Measurements from ENCODE around the gene ACTR3C. TPM values are rescaled to one million over a fixed set of nuclear protein-coding genes. Genes with fewer than 3 reads are reported as not detected.

The ACTR3C gene
- total RNA-seq, 1 experiment from 2014 or later = 4.5 TPM

DNA sequence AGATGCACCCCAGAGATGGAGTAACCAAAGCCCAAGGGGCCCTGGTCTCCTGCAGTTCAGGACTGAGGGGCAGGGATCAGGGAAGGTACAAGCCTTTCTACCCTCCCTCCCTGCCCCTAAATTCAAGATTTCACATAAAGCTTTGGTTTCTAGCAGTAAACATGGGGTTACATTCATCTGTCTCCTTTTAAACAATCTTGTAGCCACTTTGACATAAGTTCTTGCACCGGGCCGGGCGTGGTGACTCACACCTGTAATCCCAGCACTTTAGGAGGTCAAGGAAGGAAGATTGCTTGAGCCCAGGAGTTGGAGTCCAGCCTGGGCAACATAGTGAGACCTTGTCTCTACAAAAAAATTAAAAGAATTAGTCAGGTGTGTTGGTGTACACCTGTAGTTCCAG lies 4.0 kb upstream of the ACTR3C start:
- Histone ChIP-seq H3K4me1 (ENCODE audit: insufficient read depth, low read length, poor library complexity, severe bottlenecking) (peaks cover 4% of the 10 kb centered on the region), H3K27me3 (replicated peaks; ENCODE audit: insufficient read depth, low read depth, low read length, poor library complexity) (no peaks in the 10 kb centered on the region), H3K9me3 (ENCODE audit: low read depth, low read length, poor library complexity, severe bottlenecking) (no peaks in the 10 kb centered on the region), H3K36me3 (ENCODE audit: insufficient read depth, low read length, poor library complexity, severe bottlenecking) (peaks cover 34% of the 10 kb centered on the region), H3K4me3 (ENCODE audit: low read depth, low read length, poor library complexity, severe bottlenecking) (no peak overlapping the region), H3K27ac (ENCODE audit: low read depth, low read length, poor library complexity, severe bottlenecking) (no peak overlapping the region)
- ChIA-PET CTCF (no interaction called here), POLR2A (ENCODE audit: low non-redundant PET) (no interaction called here)
- TF ChIP-seq, protein P1, sequence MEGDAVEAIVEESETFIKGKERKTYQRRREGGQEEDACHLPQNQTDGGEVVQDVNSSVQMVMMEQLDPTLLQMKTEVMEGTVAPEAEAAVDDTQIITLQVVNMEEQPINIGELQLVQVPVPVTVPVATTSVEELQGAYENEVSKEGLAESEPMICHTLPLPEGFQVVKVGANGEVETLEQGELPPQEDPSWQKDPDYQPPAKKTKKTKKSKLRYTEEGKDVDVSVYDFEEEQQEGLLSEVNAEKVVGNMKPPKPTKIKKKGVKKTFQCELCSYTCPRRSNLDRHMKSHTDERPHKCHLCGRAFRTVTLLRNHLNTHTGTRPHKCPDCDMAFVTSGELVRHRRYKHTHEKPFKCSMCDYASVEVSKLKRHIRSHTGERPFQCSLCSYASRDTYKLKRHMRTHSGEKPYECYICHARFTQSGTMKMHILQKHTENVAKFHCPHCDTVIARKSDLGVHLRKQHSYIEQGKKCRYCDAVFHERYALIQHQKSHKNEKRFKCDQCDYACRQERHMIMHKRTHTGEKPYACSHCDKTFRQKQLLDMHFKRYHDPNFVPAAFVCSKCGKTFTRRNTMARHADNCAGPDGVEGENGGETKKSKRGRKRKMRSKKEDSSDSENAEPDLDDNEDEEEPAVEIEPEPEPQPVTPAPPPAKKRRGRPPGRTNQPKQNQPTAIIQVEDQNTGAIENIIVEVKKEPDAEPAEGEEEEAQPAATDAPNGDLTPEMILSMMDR (conservative IDR thresholded peaks at IDR 0.05; ENCODE audit: low read depth, low read length) = no peak
- no peak for TF ChIP-seq EZH2 (IDR thresholded peaks at IDR 0.05; ENCODE audit: borderline replicate concordance, low read depth, low read length, poor library complexity, severe bottlenecking)
- intact Hi-C loops (cut with micrococcal nuclease; ENCODE audit: unreplicated experiment) = no loop called here
- DNase-seq (ENCODE audit: low spot score) = no peak
- no TSS peak for BruUV-seq (replicated peaks)

DNA sequence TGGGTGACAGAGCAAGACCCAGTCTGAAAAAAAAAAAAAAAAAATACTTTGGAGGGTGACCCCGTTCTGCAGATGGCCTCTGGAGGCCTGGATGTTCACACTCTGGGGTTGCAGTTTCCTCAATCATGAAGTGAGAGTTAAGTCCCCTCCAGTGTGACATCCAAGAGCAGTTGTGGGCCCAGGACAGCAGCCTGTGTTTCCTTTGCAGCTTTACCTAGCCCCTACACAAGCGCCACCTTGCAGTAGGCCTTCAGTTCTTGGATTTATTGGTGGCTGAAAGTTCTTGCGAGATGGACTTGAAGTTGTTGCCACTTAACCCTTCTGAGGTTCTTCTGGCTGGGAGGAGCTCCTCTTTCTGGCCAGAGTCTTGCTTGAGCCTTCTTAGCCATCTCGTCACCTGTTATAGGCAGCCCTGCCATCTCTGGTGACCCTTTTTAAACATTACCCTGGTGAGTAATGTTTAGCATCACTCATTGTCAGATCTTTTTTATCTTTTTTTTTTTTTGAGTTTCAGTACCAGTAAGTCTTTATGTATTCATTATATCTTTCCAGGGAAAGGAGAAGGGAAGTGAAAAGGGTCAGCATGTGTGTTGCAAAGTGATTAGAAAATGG lies 3.4 kb upstream of the ACTR3C start:
- Histone ChIP-seq H3K36me3 (ENCODE audit: insufficient read depth, low read length, poor library complexity, severe bottlenecking) (peaks cover 34% of the 10 kb centered on the region), H3K9me3 (ENCODE audit: low read depth, low read length, poor library complexity, severe bottlenecking) (no peaks in the 10 kb centered on the region), H3K4me1 (ENCODE audit: insufficient read depth, low read length, poor library complexity, severe bottlenecking) (peaks cover 10% of the 10 kb centered on the region), H3K27ac (ENCODE audit: low read depth, low read length, poor library complexity, severe bottlenecking) (no peak overlapping the region), H3K27me3 (replicated peaks; ENCODE audit: insufficient read depth, low read depth, low read length, poor library complexity) (no peaks in the 10 kb centered on the region), H3K4me3 (ENCODE audit: low read depth, low read length, poor library complexity, severe bottlenecking) (no peak overlapping the region)
- no peak for TF ChIP-seq EZH2 (IDR thresholded peaks at IDR 0.05; ENCODE audit: borderline replicate concordance, low read depth, low read length, poor library complexity, severe bottlenecking)
- TF ChIP-seq, protein P1 (conservative IDR thresholded peaks at IDR 0.05; ENCODE audit: low read depth, low read length) = no peak
- intact Hi-C loops (cut with micrococcal nuclease; ENCODE audit: unreplicated experiment) = no loop called here
- no peak for DNase-seq (ENCODE audit: low spot score)
- ChIA-PET POLR2A (ENCODE audit: low non-redundant PET) (interaction anchor here (0.7 kb wide), 1 partner anchor 734 kb away, joined by 3 read pairs; no protein-coding TSS in a partner anchor), CTCF (no interaction called here)
- BruUV-seq (replicated peaks) = no TSS peak

GRCh38 chr7:150325901-150326300 lies 2.6 kb upstream of the ACTR3C start:
- H3K4me3 ChIP-seq (ENCODE audit: low read depth, low read length, poor library complexity, severe bottlenecking) = no peak overlapping the region
- peaks cover 11% of the 10 kb centered on the region for H3K4me1 ChIP-seq (ENCODE audit: insufficient read depth, low read length, poor library complexity, severe bottlenecking)
- peaks cover 34% of the 10 kb centered on the region for H3K36me3 ChIP-seq (ENCODE audit: insufficient read depth, low read length, poor library complexity, severe bottlenecking)
- no peaks in the 10 kb centered on the region for H3K9me3 ChIP-seq (ENCODE audit: low read depth, low read length, poor library complexity, severe bottlenecking)
- no peak for DNase-seq (ENCODE audit: low spot score)
- intact Hi-C loops (cut with micrococcal nuclease; ENCODE audit: unreplicated experiment) = no loop called here
- no peak overlapping the region for H3K27ac ChIP-seq (ENCODE audit: low read depth, low read length, poor library complexity, severe bottlenecking)
- BruUV-seq (replicated peaks) = no TSS peak
- TF ChIP-seq, protein P1 (conservative IDR thresholded peaks at IDR 0.05; ENCODE audit: low read depth, low read length) = no peak
- no peak for TF ChIP-seq EZH2 (IDR thresholded peaks at IDR 0.05; ENCODE audit: borderline replicate concordance, low read depth, low read length, poor library complexity, severe bottlenecking)
- POLR2A ChIA-PET (ENCODE audit: low non-redundant PET) = interaction anchor here (0.7 kb wide), 1 partner anchor 735 kb away, joined by 3 read pairs; no protein-coding TSS in a partner anchor
- CTCF ChIA-PET = no interaction called here
- no peaks in the 10 kb centered on the region for H3K27me3 ChIP-seq (replicated peaks; ENCODE audit: insufficient read depth, low read depth, low read length, poor library complexity)
